ENCODE data around the gene GOLGA7B.
"Not testable (repeated sequence)": the region's sequence is repeated elsewhere in the genome, so short reads cannot be mapped to it uniquely, and the experiment has no call there.

The GOLGA7B gene

DNA sequence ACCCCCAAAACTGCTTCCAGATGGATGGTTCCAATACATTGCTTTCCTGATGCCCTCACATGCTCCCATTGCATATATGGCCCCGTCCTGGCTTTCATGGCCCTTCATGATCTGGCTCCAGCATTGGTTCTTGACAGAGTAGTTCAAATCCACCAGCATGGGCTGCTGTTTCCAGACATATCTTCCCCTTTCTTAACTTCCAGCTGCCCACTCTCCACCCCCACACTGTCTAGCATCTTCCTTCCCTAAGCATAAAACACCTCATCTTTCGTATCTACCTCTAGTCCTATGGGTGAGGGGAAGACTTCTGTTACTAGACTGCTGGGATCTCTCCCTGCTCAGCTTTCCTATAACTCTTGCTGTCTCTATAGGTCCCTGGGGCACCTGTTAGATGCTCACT is 13.2 kb upstream of the GOLGA7B start:
- H3K27ac ChIP-seq (ENCODE audit: low read depth, low read length): no peak overlapping the region
- H3K4me3 ChIP-seq (ENCODE audit: low read depth in 1 of 2, low read length in 2 of 2): no peak overlapping the region
- H3K36me3 ChIP-seq (ENCODE audit: insufficient read depth, low read length): no peaks in the 10 kb centered on the region
- no peaks in the 10 kb centered on the region for H3K9me3 ChIP-seq (ENCODE audit: low read length)
- H3K9ac ChIP-seq (ENCODE audit: low read length): no peak overlapping the region
- no peaks in the 10 kb centered on the region for H3K27me3 ChIP-seq (ENCODE audit: control insufficient read depth in 1 of 2, insufficient read depth in 2 of 2, low read length in 2 of 2)
- peaks cover 5% of the 10 kb centered on the region for H3K4me1 ChIP-seq (ENCODE audit: insufficient read depth, low read length)

DNA sequence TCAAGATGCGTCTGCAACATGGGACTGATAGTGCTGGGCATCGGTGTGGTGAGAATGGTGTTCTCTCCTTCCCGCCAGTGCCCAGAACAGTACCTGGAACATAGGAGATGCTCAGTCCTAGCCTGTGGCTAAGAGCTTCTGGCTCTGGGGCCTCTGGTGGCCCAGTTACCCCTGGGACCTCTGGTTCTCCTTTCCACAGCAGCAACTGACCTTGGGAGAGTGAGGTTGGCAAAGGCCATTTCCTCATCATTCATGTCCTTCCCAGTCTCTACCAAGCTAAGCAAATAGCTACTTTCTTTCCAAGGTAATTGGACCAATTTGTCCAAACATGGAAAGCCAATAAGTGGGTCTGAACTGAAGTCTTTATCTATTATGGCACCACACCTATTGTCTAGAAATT is 11.6 kb upstream of the GOLGA7B start:
- H3K36me3 ChIP-seq (ENCODE audit: insufficient read depth, low read length): no peaks in the 10 kb centered on the region
- H3K4me3 ChIP-seq (ENCODE audit: low read depth in 1 of 2, low read length in 2 of 2): no peak overlapping the region
- H3K9me3 ChIP-seq (ENCODE audit: low read length): no peaks in the 10 kb centered on the region
- H3K4me1 ChIP-seq (ENCODE audit: insufficient read depth, low read length): peaks cover 5% of the 10 kb centered on the region
- no peaks in the 10 kb centered on the region for H3K27me3 ChIP-seq (ENCODE audit: control insufficient read depth in 1 of 2, insufficient read depth in 2 of 2, low read length in 2 of 2)
- no peak overlapping the region for H3K27ac ChIP-seq (ENCODE audit: low read depth, low read length)
- H3K9ac ChIP-seq (ENCODE audit: low read length): no peak overlapping the region

DNA sequence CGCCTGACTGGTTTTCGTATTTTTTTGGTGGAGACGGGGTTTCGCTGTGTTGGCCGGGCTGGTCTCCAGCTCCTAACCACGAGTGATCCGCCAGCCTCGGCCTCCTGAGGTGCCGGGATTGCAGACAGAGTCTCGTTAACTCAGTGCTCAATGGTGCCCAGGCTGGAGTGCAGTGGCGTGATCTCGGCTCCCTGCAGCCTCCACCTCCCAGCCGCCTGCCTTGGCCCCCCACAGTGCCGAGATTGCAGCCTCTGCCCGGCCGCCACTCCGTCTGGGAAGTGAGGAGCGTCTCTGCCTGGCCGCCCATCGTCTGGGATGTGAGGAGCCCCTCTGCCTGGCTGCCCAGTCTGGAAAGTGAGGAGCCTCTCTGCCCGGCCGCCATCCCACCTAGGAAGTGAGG is 8.5 kb upstream of the GOLGA7B start:
- not testable (repeated sequence) for H3K9ac ChIP-seq (ENCODE audit: low read length); H3K4me1 ChIP-seq (ENCODE audit: insufficient read depth, low read length)

DNA sequence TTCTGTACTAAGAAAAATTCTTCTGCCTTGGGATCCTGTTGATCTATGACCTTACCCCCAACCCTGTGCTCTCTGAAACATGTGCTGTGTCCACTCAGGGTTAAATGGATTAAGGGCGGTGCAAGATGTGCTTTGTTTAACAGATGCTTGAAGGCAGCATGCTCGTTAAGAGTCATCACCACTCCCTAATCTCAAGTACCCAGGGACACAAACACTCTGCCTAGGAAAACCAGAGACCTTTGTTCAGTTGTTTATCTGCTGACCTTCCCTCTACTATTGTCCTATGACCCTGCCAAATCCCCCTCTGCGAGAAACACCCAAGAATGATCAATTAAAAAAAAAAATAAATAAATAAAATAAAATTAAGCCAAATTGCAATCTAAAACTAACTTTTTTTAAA is 7.5 kb upstream of the GOLGA7B start:
- not testable (repeated sequence) for H3K36me3 ChIP-seq (ENCODE audit: insufficient read depth, low read length); H3K4me1 ChIP-seq (ENCODE audit: insufficient read depth, low read length); H3K27me3 ChIP-seq (ENCODE audit: control insufficient read depth in 1 of 2, insufficient read depth in 2 of 2, low read length in 2 of 2); H3K9ac ChIP-seq (ENCODE audit: low read length); H3K4me3 ChIP-seq (ENCODE audit: low read depth in 1 of 2, low read length in 2 of 2); H3K27ac ChIP-seq (ENCODE audit: low read depth, low read length); H3K9me3 ChIP-seq (ENCODE audit: low read length)

More for the DNA sequence above, 8.5 kb upstream of the GOLGA7B start:
- not testable (repeated sequence) for H3K27ac ChIP-seq (ENCODE audit: low read depth, low read length); H3K9me3 ChIP-seq (ENCODE audit: low read length); H3K36me3 ChIP-seq (ENCODE audit: insufficient read depth, low read length); H3K4me3 ChIP-seq (ENCODE audit: low read depth in 1 of 2, low read length in 2 of 2); H3K27me3 ChIP-seq (ENCODE audit: control insufficient read depth in 1 of 2, insufficient read depth in 2 of 2, low read length in 2 of 2)

DNA sequence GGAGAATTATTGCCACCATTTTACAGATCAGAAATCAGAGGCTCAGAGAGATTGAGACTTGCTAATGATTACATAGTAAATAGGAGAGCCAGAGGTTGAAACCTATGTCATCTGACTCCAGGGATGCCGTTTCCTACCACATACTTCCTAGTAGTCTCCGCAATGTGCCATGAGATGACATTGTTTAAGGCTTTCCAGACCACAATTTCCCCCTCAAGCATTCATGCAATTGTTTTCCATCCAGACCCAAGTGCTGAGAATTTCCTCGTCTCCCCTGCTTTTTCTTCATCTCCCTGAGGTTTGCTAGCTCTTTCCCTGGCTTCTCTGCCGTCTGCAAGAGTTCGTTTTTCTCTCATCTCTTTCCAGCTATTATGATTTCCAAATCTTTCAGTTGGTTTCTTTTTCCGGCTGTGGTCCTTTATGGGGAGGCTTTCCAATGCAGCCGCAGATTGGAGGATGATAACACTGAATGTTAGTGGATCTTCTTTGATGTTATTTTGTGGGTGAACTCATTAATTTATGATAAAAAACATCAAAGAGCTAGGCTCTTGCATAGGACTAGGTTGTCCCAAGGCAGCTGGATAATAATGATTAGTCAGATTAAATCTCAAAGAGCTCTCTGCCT is 6.9 kb upstream of the GOLGA7B start:
- H3K36me3 ChIP-seq (ENCODE audit: insufficient read depth, low read length): no peaks in the 10 kb centered on the region
- peaks cover 5% of the 10 kb centered on the region for H3K4me1 ChIP-seq (ENCODE audit: insufficient read depth, low read length)
- H3K9ac ChIP-seq (ENCODE audit: low read length): no peak overlapping the region
- no peaks in the 10 kb centered on the region for H3K27me3 ChIP-seq (ENCODE audit: control insufficient read depth in 1 of 2, insufficient read depth in 2 of 2, low read length in 2 of 2)
- no peak overlapping the region for H3K4me3 ChIP-seq (ENCODE audit: low read depth in 1 of 2, low read length in 2 of 2)
- H3K9me3 ChIP-seq (ENCODE audit: low read length): no peaks in the 10 kb centered on the region
- H3K27ac ChIP-seq (ENCODE audit: low read depth, low read length): no peak overlapping the region

DNA sequence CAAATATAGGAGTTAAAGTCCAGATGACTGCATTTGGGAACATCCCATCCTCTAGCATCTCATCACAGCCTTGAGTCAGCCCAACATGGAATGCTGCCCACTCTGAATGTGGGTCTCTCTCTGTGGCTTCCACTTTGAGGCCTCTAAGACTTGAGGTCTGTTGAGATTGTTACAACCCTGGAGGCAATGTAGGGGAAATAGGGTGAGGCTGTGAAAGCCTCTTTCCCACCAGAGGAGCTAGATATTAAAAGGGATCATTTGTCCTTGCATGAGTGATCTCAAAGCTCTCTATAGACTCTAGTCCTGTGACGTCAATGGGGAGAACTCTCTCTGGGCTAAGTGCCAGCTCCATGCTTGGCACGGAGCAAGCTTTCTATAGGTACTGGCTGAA is 6.4 kb upstream of the GOLGA7B start:
- Histone ChIP-seq H3K27me3 (ENCODE audit: control insufficient read depth in 1 of 2, insufficient read depth in 2 of 2, low read length in 2 of 2) (no peaks in the 10 kb centered on the region), H3K9ac (ENCODE audit: low read length) (no peak overlapping the region), H3K27ac (ENCODE audit: low read depth, low read length) (no peak overlapping the region), H3K36me3 (ENCODE audit: insufficient read depth, low read length) (no peaks in the 10 kb centered on the region), H3K4me3 (ENCODE audit: low read depth in 1 of 2, low read length in 2 of 2) (no peak overlapping the region), H3K4me1 (ENCODE audit: insufficient read depth, low read length) (peaks cover 5% of the 10 kb centered on the region), H3K9me3 (ENCODE audit: low read length) (no peaks in the 10 kb centered on the region)

DNA sequence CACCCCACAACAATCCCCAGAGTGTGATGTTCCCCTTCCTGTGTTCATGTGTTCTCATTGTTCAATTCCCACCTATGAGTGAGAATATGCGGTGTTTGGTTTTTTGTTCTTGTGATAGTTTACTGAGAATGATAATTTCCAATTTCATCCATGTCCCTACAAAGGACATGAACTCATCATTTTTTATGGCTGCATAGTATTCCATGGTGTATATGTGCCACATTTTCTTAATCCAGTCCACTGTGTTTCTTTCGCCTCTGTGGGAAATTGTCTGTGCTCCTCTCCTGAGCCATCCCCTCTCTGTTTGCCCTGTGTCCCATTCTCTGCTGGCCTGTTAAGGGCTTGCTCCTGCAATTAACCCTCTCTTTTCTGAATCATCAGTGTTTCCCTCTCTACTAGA is 5.7 kb upstream of the GOLGA7B start:
- not testable (repeated sequence) for H3K36me3 ChIP-seq (ENCODE audit: insufficient read depth, low read length); H3K4me1 ChIP-seq (ENCODE audit: insufficient read depth, low read length)

DNA sequence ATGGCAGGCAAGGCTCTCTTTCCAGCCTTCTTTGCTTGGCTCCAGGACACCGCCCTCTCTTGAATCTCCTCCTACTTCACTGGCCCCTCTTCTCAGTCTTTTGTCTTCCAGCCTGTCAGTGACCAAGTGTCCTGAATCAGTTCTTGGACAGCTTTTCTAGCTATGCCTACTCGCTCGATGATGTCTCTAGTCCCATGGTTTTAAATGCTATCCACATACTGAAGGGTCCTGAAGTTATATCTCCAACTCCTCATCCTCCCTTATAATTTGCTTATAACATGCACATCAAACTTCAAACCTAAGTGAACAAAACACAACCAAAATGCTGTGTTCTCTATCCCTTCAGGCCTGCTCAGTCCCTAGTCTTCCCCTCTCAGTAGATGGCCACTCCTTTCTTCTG is 5.0 kb upstream of the GOLGA7B start:
- no peak overlapping the region for H3K27ac ChIP-seq (ENCODE audit: low read depth, low read length)

More for the DNA sequence above, 5.7 kb upstream of the GOLGA7B start:
- H3K9ac ChIP-seq (ENCODE audit: low read length); H3K27me3 ChIP-seq (ENCODE audit: control insufficient read depth in 1 of 2, insufficient read depth in 2 of 2, low read length in 2 of 2); H3K4me3 ChIP-seq (ENCODE audit: low read depth in 1 of 2, low read length in 2 of 2); H3K27ac ChIP-seq (ENCODE audit: low read depth, low read length); H3K9me3 ChIP-seq (ENCODE audit: low read length): not testable (repeated sequence)

DNA sequence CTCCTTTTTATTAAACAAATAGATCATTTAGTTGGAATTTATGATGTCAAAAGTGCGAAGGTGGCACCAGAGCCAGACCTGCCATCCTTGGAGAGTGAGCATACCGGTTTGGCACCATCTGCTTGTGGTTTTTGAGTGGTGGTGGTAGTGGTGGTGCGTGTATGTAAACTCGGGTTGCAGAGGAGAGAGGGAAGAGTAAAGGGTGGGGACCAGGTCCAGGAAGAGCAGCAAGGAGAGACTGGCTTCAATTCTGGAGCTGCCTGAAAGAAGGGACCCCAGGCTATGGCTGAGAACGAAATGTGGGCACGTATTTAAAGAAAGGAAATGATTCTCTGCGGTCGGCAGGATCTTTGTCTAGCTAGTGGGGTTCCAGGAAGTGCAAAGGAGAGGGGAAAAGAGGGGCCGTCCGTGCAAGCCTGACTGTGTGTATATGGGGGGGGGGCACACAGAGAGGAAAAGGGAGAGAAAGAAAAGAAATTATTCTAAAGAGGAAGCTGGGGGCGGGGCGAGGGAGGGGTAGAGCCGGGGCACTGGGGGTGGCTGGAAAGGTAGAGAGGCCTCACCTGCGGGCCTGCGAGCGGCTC is 448 bp upstream of the GOLGA7B start:
- Histone ChIP-seq H3K27ac (ENCODE audit: low read depth, low read length) (no peak overlapping the region), H3K9ac (ENCODE audit: low read length) (no peak overlapping the region), H3K9me3 (ENCODE audit: low read length) (no peaks in the 10 kb centered on the region), H3K36me3 (ENCODE audit: insufficient read depth, low read length) (no peaks in the 10 kb centered on the region), H3K4me1 (ENCODE audit: insufficient read depth, low read length) (no peaks in the 10 kb centered on the region), H3K4me3 (ENCODE audit: low read depth in 1 of 2, low read length in 2 of 2) (no peak overlapping the region), H3K27me3 (ENCODE audit: control insufficient read depth in 1 of 2, insufficient read depth in 2 of 2, low read length in 2 of 2) (peaks cover 23 to 37% of the 10 kb centered on the region in 2 donors)

More for the DNA sequence above, 5.0 kb upstream of the GOLGA7B start:
- Histone ChIP-seq H3K4me1 (ENCODE audit: insufficient read depth, low read length) (peaks cover 5% of the 10 kb centered on the region), H3K9ac (ENCODE audit: low read length) (no peak overlapping the region), H3K9me3 (ENCODE audit: low read length) (no peaks in the 10 kb centered on the region), H3K4me3 (ENCODE audit: low read depth in 1 of 2, low read length in 2 of 2) (no peak overlapping the region), H3K36me3 (ENCODE audit: insufficient read depth, low read length) (no peaks in the 10 kb centered on the region), H3K27me3 (ENCODE audit: control insufficient read depth in 1 of 2, insufficient read depth in 2 of 2, low read length in 2 of 2) (peaks cover 0 to 3% of the 10 kb centered on the region in 2 donors)

DNA sequence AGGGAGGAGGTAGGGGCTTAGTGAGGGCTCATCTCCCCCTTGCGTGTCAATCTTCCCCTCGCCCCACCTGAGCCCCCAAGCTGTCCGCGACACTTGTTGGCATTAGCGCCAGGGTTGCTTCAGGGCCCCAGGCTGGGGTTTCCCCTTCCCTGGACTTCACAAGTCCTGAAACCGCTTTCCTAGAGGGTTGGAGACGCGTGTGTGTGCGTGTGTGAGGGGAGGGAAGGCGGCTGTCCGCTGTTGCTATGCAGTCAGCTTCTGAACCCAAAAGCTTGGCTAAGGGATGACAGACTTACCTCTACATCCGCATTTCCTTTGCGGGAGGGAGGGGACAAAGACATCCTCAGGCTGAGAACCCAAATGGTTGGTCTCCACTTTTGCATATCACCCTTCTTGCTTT is 803 bp downstream of the GOLGA7B start:
- Histone ChIP-seq H3K4me3 (ENCODE audit: low read depth in 1 of 2, low read length in 2 of 2) (no peak overlapping the region), H3K27me3 (ENCODE audit: control insufficient read depth in 1 of 2, insufficient read depth in 2 of 2, low read length in 2 of 2) (peaks cover 23 to 37% of the 10 kb centered on the region in 2 donors), H3K9me3 (ENCODE audit: low read length) (no peaks in the 10 kb centered on the region), H3K9ac (ENCODE audit: low read length) (no peak overlapping the region), H3K4me1 (ENCODE audit: insufficient read depth, low read length) (no peaks in the 10 kb centered on the region), H3K36me3 (ENCODE audit: insufficient read depth, low read length) (no peaks in the 10 kb centered on the region), H3K27ac (ENCODE audit: low read depth, low read length) (no peak overlapping the region)

DNA sequence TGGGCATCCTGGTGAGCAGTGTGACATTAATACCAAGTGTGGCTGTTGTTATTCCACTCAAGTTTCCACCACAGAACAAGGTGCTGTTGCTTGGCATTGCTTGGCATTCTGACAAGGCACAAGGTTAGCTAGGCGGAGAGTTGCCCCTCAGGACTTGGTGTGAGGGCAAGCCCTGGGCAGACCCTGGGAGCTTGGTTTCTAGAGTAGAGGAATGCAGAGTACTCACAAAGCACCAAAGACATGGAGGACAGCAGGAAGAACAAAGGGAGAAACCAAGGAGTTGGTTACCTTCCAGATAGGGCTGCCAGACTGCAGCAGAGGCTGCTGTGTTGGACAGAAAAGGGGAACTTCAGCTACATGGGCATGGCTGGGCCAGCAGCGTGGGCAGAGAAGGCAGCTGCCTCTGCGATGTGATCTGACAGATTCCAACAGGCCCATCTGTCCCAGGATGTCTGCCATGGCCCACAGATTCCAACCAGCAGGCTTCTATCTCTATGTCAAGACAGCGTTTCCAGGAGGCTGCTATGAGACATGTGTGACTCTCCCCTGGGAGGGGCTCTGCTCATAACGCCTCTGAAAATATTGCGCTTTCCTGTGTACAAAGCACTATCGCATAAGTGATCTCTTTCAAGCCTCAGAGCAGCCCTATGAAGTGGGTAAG is 1.8 kb downstream of the GOLGA7B start:
- H3K27ac ChIP-seq (ENCODE audit: low read depth, low read length): no peak overlapping the region

DNA sequence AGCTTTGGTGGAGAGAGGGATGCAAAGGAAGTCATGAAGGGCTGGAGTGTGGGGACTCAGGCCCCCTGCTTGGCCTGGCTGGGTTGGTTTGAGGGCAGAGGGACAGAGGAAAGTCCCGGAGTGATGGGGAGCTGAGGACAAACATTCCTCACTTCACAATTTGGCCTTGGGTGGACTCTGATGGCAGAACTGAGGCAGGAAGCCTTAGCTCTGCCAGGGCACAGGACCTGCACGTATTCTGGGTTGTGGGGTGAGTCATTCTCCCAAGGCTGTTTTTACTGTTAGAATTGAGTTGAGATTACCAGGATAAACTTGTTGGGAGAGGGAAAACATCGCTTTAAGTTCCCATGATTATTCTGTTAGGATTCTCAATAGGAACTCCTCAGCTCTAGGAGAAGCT is 2.6 kb downstream of the GOLGA7B start:
- no peak overlapping the region for H3K4me3 ChIP-seq (ENCODE audit: low read depth in 1 of 2, low read length in 2 of 2)
- no peaks in the 10 kb centered on the region for H3K36me3 ChIP-seq (ENCODE audit: insufficient read depth, low read length)
- peaks cover 23 to 37% of the 10 kb centered on the region in 2 donors for H3K27me3 ChIP-seq (ENCODE audit: control insufficient read depth in 1 of 2, insufficient read depth in 2 of 2, low read length in 2 of 2)
- no peak overlapping the region for H3K27ac ChIP-seq (ENCODE audit: low read depth, low read length)
- no peak overlapping the region for H3K9ac ChIP-seq (ENCODE audit: low read length)
- H3K4me1 ChIP-seq (ENCODE audit: insufficient read depth, low read length): no peaks in the 10 kb centered on the region
- no peaks in the 10 kb centered on the region for H3K9me3 ChIP-seq (ENCODE audit: low read length)

More for the DNA sequence above, 1.8 kb downstream of the GOLGA7B start:
- Histone ChIP-seq H3K9me3 (ENCODE audit: low read length) (no peaks in the 10 kb centered on the region), H3K36me3 (ENCODE audit: insufficient read depth, low read length) (no peaks in the 10 kb centered on the region), H3K9ac (ENCODE audit: low read length) (no peak overlapping the region), H3K27me3 (ENCODE audit: control insufficient read depth in 1 of 2, insufficient read depth in 2 of 2, low read length in 2 of 2) (peaks cover 23 to 37% of the 10 kb centered on the region in 2 donors), H3K4me1 (ENCODE audit: insufficient read depth, low read length) (no peaks in the 10 kb centered on the region), H3K4me3 (ENCODE audit: low read depth in 1 of 2, low read length in 2 of 2) (no peak overlapping the region)

All from muscle layer of colon (tissue), 2 donors.